Muscle of leg (tissue), 11 donors: ENCODE data around the gene CARMIL1. TPM values are rescaled to one million over a fixed set of nuclear protein-coding genes. Genes with fewer than 3 reads are reported as not detected.

Experiments
- DNase-seq: peaks from one replicate; pipeline ENCODE4 v3.0.0; 2013
- H3K27ac ChIP-seq: one replicate; pipeline ENCODE4 v1.5.1; 2013; ENCODE audit warnings: mild to moderate bottlenecking, low read length, control low read depth
- H3K27me3 ChIP-seq: one replicate; pipeline ENCODE4 v1.6.1; 2013; ENCODE audit warnings: low read length; ENCODE audit not compliant: control insufficient read depth, insufficient read depth
- H3K36me3 ChIP-seq: one replicate; pipeline ENCODE4 v1.6.1; 2013; ENCODE audit warnings: low read length; ENCODE audit not compliant: control insufficient read depth, insufficient read depth
- H3K4me1 ChIP-seq: one replicate; pipeline ENCODE4 v1.6.1; 2013; ENCODE audit warnings: low read length; ENCODE audit not compliant: control insufficient read depth, insufficient read depth
- H3K4me3 ChIP-seq: one replicate; pipeline ENCODE4 v1.5.1; 2013; ENCODE audit warnings: low read length, control low read depth
- H3K9me3 ChIP-seq: replicated peaks from 2 replicates; pipeline ENCODE4 v1.6.1; 2013; ENCODE audit warnings: low read depth, low read length; ENCODE audit not compliant: control insufficient read depth
- WGBS: methylation state at CpG from one replicate; pipeline ENCODE4 v1.1.5; 2013; ENCODE audit warnings: missing lambda C conversion rate; ENCODE audit not compliant: insufficient coverage; 5-methylcytosine and 5-hydroxymethylcytosine counted together
- polyA plus RNA-seq, 8 donors: library from polyadenylated mRNA; unstranded; fragments of 120-200 nt; gene quantifications; one replicate each; pipeline versions ENCODE4 v1.2.1 to v1.2.3, GENCODE V29; 2013; ENCODE audit warnings: inconsistent platforms in 1 of 8, low replicate concordance in 1 of 8; ENCODE audit not compliant: insufficient read length in 8 of 8, insufficient read depth in 1 of 8
- total RNA-seq: library from RNA; stranded (reverse); fragments of 120-200 nt; gene quantifications from one replicate; pipeline ENCODE4 v1.2.4, GENCODE V29; 2013

Gene CARMIL1
- total and polyA plus RNA-seq, 9 donors, result 3.1 to 6.4 (median 3.6) TPM

DNA sequence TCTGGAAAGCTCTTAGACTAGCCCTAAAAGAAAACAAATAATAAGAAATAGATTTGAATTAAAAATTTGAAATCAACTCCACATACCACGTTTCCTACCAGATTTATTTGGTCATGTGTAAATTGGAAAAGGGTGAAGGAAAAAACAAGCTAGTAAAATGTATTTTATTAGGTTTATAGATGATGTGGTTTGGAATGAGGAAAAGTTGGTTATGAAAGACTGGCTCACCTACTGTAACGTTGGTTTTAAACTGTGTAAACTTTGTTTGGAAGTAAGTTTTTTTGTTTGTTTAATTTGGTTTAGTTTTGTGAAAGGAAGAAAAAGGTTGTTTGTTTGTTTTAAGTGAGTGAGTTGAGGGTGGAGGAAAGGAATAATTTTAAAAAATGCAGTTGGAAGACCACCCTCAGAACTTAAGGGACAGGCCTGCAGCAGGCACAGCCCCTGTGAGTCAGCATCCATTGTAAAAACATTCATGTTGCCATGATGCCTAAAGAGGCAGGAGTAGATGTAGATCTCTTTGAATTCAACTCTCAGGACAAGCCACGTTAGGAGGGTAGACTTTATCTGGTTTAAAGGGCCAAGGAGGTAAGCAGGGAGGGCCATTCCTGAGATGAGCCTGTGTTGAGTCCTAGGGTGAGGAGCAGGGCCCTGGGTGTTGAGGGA, 279.1 kb downstream of the CARMIL1 start:
- no peaks in the 10 kb centered on the region for H3K27me3 ChIP-seq
- H3K4me1 ChIP-seq, result no peaks in the 10 kb centered on the region
- no peak for DNase-seq
- WGBS, result 56% methylated on average over 2 of the region's 3 CpGs
- no peaks in the 10 kb centered on the region for H3K36me3 ChIP-seq
- H3K27ac ChIP-seq, result no peak overlapping the region
- H3K4me3 ChIP-seq, result no peak overlapping the region
- no peaks in the 10 kb centered on the region for H3K9me3 ChIP-seq

DNA sequence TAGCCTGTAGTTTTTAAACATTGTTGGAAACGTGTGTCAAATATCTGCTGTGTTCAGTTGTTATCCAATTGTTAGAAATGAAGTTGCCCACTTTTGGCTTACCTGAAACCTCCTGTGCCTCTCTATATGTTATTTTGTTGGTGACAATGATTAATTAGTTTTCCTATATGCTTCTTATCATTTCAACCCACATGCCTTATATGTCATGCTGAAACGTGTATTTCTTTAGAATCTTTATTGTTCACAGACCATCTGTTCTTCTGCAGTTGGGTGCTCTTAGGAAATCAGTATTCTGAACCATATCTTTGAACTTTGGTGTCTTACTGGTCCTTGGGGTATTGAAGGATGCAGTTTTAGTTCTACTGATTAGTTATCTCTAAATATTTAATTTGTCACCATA, 281.7 kb downstream of the CARMIL1 start:
- no peak for DNase-seq
- no peak overlapping the region for H3K4me3 ChIP-seq
- no peaks in the 10 kb centered on the region for H3K9me3 ChIP-seq
- no peaks in the 10 kb centered on the region for H3K36me3 ChIP-seq
- no peak overlapping the region for H3K27ac ChIP-seq
- H3K4me1 ChIP-seq, result no peaks in the 10 kb centered on the region
- no CpG with 5 or more reads among the region's 2 CpGs for WGBS
- no peaks in the 10 kb centered on the region for H3K27me3 ChIP-seq

DNA sequence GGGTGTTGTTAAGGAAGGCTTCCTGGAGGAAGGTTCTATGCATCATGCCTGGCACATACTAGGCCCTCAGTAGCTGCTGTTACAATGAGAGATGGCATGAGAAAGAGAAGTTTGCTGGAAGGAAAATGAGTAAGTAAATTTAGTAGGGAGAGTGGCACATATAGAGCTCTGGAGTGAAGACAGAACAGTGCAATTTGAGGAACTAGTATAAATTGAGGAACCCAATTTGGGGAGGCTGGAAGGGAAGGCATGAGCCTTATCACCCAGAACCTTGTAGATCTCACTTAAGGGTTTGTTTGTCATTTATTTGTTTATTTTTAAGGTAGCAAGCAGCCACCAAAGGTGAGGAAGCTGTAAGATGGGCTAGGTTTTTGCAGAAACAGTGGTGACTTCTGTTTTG, 285.8 kb downstream of the CARMIL1 start:
- Histone ChIP-seq H3K36me3 (no peaks in the 10 kb centered on the region), H3K4me1 (no peaks in the 10 kb centered on the region), H3K4me3 (no peak overlapping the region), H3K27ac (no peak overlapping the region), H3K27me3 (no peaks in the 10 kb centered on the region), H3K9me3 (no peaks in the 10 kb centered on the region)
- no peak for DNase-seq

DNA sequence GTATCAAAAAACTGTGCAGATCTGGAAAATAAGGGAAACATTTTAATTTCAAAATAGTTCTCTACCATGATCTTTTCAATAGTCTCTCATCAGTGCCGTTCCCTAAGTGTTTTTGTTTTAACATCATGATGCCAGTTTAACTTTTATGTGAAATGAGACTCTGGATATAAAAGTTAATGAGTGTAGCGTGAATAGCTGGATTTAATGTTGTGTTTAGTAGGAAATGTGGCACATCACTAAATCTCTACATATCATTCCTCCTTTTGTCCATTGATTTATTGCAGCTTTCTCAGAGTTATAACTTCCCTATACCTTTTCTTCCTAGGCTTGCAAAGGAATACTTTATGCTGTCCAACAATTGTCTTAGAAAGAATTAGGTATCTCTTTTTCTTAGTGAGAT, 291.4 kb downstream of the CARMIL1 start:
- no CpG with 5 or more reads among the region's 2 CpGs for WGBS

DNA sequence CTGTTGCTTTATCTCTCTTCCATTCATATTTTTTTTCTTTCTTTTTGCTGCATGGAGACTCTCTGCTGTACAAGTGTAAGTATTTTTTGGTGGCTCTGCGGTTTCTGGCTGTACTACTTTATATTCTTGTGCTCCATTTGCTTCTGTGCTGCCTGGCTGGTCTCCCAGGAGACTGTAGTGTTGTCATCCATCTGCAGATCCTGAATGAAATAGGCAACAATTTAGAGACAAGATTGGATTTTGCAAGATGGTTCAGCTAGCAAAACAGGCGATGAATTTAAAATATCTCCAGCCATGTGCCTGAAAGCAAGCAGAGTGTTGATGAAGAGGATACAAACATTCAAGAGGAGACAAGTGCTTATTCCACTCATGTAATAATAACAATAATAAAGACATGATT, 297.7 kb downstream of the CARMIL1 start:
- Histone ChIP-seq H3K9me3 (no peaks in the 10 kb centered on the region), H3K27ac (no peak overlapping the region), H3K36me3 (no peaks in the 10 kb centered on the region), H3K4me1 (no peaks in the 10 kb centered on the region), H3K27me3 (no peaks in the 10 kb centered on the region), H3K4me3 (no peak overlapping the region)
- 100% methylated on average over 1 of the region's 2 CpGs for WGBS
- DNase-seq, result peak; percentile 27

More for the DNA sequence above, 291.4 kb downstream of the CARMIL1 start:
- Histone ChIP-seq H3K27me3 (no peaks in the 10 kb centered on the region), H3K36me3 (no peaks in the 10 kb centered on the region), H3K27ac (no peak overlapping the region), H3K9me3 (no peaks in the 10 kb centered on the region), H3K4me1 (no peaks in the 10 kb centered on the region), H3K4me3 (no peak overlapping the region)
- DNase-seq, result no peak

DNA sequence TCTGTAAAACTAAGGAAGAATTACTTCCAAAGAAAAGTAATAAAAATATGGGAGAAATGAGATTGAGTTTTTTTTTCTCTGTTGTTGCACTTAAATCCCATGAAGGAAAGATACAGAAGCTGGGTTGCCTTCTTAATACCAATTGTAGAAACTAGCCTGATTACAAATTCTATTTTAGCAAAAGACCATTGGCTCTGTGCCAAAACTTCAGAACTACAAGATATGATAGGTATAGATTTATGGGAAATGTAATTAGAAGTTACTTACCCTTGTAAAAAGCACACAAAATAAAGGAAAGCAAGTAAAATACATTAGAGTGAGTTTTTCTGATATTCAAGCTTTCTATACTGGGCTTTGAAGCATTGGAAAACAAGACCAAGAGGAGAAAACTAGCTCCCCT, 299.4 kb downstream of the CARMIL1 start:
- Histone ChIP-seq H3K9me3 (no peaks in the 10 kb centered on the region), H3K4me3 (no peak overlapping the region), H3K4me1 (no peaks in the 10 kb centered on the region), H3K36me3 (no peaks in the 10 kb centered on the region), H3K27ac (no peak overlapping the region), H3K27me3 (no peaks in the 10 kb centered on the region)
- DNase-seq, result no peak

DNA sequence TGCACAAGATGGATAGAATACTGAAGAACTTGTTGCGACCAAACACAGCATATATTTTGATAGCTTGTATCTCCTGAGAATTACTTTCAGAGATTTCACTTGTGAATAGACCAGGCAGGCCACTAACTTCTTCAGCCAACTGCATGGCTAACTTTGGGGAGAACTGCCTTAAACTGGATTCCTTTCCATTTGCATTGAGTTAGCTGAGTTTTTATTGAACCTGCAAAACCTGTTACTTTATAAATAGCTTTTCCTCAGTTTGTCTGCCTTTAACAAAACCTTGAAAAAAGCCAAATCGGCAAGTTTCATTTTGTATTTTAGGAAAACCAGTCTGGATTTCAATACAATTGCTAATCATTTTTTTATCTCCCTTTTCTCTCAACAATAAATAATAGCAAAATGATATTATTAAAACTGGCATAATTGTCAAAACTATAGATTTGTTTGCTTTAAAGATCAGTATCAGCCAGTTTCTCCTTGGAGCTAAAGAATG, 300.3 kb downstream of the CARMIL1 start:
- no peak for DNase-seq
- H3K27ac ChIP-seq, result no peak overlapping the region
- H3K36me3 ChIP-seq, result no peaks in the 10 kb centered on the region
- H3K4me1 ChIP-seq, result no peaks in the 10 kb centered on the region
- no CpG with 5 or more reads among the region's 2 CpGs for WGBS
- H3K9me3 ChIP-seq, result no peaks in the 10 kb centered on the region
- no peak overlapping the region for H3K4me3 ChIP-seq
- H3K27me3 ChIP-seq, result no peaks in the 10 kb centered on the region

DNA sequence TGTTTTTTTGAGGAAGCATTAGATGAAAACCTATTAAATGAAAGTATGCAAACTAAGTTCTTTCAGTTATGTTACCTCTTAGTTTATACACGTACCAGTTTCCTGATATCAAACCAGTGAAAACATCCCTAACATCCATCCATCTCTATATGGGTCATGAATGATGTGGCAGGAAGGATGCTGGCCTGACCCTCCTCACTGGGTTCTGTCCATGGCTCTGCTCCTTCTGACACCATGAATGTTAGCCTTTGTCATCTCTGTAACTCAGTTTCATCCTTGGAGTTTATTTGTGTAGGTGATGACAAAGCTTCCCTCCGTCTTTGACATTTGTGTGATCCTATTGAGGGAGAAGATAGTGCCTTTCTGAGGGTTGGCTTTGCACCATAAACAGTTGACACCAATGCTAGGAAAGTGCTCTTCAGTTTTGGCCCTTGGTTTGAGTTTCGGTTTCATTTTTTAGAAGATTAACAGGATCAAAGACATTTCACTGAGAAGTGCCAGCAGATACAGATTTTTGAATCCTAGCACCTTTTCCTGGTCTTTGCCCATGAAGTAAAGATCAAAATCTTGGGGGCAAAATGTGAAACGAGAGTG, 300.8 kb downstream of the CARMIL1 start:
- Histone ChIP-seq H3K27ac (no peak overlapping the region), H3K9me3 (no peaks in the 10 kb centered on the region), H3K4me1 (no peaks in the 10 kb centered on the region), H3K4me3 (no peak overlapping the region), H3K36me3 (no peaks in the 10 kb centered on the region), H3K27me3 (no peaks in the 10 kb centered on the region)
- DNase-seq, result no peak
- 100% methylated on average over 2 of the region's 4 CpGs for WGBS

DNA sequence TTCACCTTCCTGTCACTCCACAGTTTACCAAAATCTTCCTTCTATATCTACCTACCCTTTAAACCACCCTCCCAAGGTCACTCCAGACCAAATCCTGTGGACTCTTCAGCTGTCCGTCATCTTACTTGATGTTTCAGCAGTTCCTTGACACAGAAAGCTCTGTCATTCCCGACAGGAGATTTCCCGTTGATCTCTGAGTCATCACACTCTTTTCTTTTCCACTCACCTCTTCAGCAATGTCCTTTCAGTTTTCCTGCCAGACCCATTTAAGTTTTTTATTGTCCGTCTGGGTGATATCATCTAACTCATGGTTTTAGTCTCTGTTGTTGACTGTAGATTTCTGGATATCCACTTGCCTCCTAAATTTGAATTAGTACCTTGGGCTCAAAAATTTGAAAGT, 302.9 kb downstream of the CARMIL1 start:
- Histone ChIP-seq H3K4me1 (no peaks in the 10 kb centered on the region), H3K27me3 (no peaks in the 10 kb centered on the region), H3K4me3 (no peak overlapping the region), H3K9me3 (no peaks in the 10 kb centered on the region), H3K36me3 (no peaks in the 10 kb centered on the region), H3K27ac (no peak overlapping the region)
- 87% methylated on average over 3 of the region's 4 CpGs for WGBS
- no peak for DNase-seq

DNA sequence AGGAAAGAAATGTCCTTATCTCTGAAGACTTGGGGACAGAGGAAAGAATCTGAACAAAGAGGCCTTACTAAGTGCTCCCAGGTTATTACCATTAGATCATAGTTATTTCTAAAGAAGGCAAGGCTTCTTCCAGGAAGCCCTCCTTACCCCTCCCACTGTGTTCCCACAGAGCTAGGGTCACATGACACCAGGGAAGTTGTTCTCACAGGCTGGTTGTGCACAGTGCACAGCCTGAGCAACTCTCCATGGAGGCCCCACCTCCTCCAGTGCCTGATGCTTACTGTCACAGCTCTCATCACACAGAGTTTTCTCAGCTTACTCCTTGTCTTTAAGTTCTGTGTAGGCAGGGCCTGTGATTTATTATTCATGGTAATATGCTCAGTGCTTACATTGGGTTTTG, 303.9 kb downstream of the CARMIL1 start:
- DNase-seq, result no peak
- H3K36me3 ChIP-seq, result no peaks in the 10 kb centered on the region
- no peaks in the 10 kb centered on the region for H3K9me3 ChIP-seq
- no peak overlapping the region for H3K4me3 ChIP-seq
- H3K27ac ChIP-seq, result no peak overlapping the region
- H3K4me1 ChIP-seq, result no peaks in the 10 kb centered on the region
- H3K27me3 ChIP-seq, result no peaks in the 10 kb centered on the region

DNA sequence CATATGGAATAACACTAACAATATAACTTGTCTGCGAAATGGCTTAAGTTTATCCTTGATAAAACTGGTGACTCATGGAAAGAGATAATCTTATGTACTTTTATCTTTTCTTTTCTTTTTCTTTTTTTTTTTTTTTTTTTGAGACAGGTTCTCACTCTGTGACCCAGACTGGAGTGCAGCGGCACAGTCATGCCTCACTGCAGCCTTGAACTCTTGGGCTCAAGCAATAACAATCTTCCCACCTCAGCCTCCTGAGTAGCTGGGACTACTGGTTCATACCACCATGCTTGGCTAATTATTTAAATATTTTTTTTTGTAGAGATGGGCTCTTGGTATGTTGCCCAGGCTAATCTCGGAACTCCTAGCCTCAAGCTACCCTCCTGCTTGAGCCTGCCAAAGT, 304.7 kb downstream of the CARMIL1 start:
- Histone ChIP-seq H3K27ac (no peak overlapping the region), H3K4me1 (no peaks in the 10 kb centered on the region), H3K36me3 (no peaks in the 10 kb centered on the region), H3K9me3 (no peaks in the 10 kb centered on the region), H3K27me3 (no peaks in the 10 kb centered on the region), H3K4me3 (no peak overlapping the region)
- WGBS, result no CpG with 5 or more reads among the region's 3 CpGs
- no peak for DNase-seq
